Mesothelial cell of epicardium (in vitro differentiated cells): ENCODE data around the gene PRDM4. TPM values are rescaled to one million over a fixed set of nuclear protein-coding genes. Genes with fewer than 3 reads are reported as not detected.
"Not testable (repeated sequence)": the region's sequence is repeated elsewhere in the genome, so short reads cannot be mapped to it uniquely, and the experiment has no call there.

ENCODE experiments used
- DNase-seq, 2 experiments: peaks; one replicate each; pipeline ENCODE4 v3.0.0; 2021; ENCODE audit warnings: low spot score in 2 of 2; ENCODE audit not compliant: unreplicated experiment in 2 of 2
- H3K27ac Mint-ChIP-seq: 2 replicates; pipeline ENCODE4 v1.8.0; 2021; ENCODE audit warnings: mixed read lengths
- H3K27me3 Mint-ChIP-seq: 2 replicates; pipeline ENCODE4 v1.8.0; 2021; ENCODE audit warnings: low read depth, mixed read lengths
- H3K36me3 Mint-ChIP-seq: 2 replicates; pipeline ENCODE4 v1.8.0; 2021; ENCODE audit warnings: mixed read lengths
- H3K4me1 Mint-ChIP-seq: 2 replicates; pipeline ENCODE4 v1.8.0; 2021; ENCODE audit warnings: mixed read lengths
- H3K4me3 Mint-ChIP-seq: 2 replicates; pipeline ENCODE4 v1.8.0; 2021; ENCODE audit warnings: mild to moderate bottlenecking, moderate library complexity, mixed read lengths
- H3K9me3 Mint-ChIP-seq: 2 replicates; pipeline ENCODE4 v1.8.0; 2021; ENCODE audit warnings: mixed read lengths
- CTCF ChIP-seq: fragments of 200-600 bp; sonication (generic); IDR thresholded peaks from one replicate; pipeline ENCODE4 v1.5.0; 2021; ENCODE audit warnings: antibody characterized with exemption; ENCODE audit not compliant: unreplicated experiment
- total RNA-seq: library from RNA; stranded (reverse); gene quantifications from 3 replicates; pipeline ENCODE4 v1.2.1, GENCODE V29; 2021

The PRDM4 gene
- total RNA-seq, 1 donor from 2014 or later: 35.1 TPM

GRCh38 chr12:107732365-107732764 is 28.6 kb downstream of the PRDM4 start:
- Mint-ChIP-seq H3K36me3 (peaks cover 32% of the 10 kb centered on the region), H3K4me3 (no peak overlapping the region), H3K9me3 (no peaks in the 10 kb centered on the region), H3K27ac (no peak overlapping the region), H3K27me3 (no peaks in the 10 kb centered on the region), H3K4me1 (no peaks in the 10 kb centered on the region)
- TF ChIP-seq CTCF: no peak
- no peak for DNase-seq

DNA sequence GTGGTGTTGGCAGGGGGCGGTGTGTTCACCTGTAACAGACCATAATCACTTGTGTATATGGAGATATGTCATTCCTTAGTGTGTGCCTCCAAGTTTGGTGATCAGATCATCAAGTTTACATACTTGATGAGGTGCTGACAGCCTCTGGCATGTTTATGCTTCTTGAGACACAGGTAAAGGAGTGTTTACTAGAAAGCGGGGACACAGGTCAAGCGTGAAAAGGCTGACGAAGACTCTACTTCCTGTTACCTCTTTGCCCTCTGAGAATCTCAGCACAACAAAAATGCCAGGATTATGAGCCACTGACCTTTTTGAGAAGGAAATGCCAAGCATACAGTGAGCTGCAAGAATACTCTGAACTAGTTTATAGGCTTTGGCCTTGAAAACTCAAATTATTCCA is 29.6 kb downstream of the PRDM4 start:
- Mint-ChIP-seq H3K27me3 (no peaks in the 10 kb centered on the region), H3K4me3 (no peak overlapping the region), H3K36me3 (peaks cover 25% of the 10 kb centered on the region), H3K27ac (no peak overlapping the region), H3K4me1 (no peaks in the 10 kb centered on the region), H3K9me3 (peaks cover 4% of the 10 kb centered on the region)
- DNase-seq: no peak
- TF ChIP-seq CTCF: no peak

- no peaks in the 10 kb centered on the region for H3K4me1 Mint-ChIP-seq
- H3K27me3 Mint-ChIP-seq: no peaks in the 10 kb centered on the region
Observed at GRCh38 chr12:107730618-107731341, 30.2 kb downstream of the PRDM4 start.

DNA sequence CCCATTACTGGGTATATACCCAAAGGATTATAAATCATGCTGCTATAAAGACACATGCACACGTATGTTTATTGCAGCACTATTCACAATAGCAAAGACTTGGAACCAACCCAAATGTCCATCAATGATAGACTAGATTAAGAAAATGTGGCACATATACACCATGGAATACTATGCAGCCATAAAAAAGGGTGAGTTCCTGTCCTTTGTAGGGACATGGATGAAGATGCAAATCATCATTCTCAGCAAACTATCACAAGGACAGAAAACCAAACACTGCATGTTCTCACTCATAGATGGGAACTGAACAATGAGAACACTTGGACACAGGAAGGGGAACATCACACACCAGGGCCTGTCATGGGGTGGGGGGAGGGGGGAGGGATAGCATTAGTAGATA is 33.2 kb downstream of the PRDM4 start:
- peaks cover 22% of the 10 kb centered on the region for H3K9me3 Mint-ChIP-seq
- H3K4me3 Mint-ChIP-seq, H3K4me1 Mint-ChIP-seq, H3K27me3 Mint-ChIP-seq, H3K27ac Mint-ChIP-seq, DNase-seq: not testable (repeated sequence)
- peaks cover 10% of the 10 kb centered on the region for H3K36me3 Mint-ChIP-seq

More at GRCh38 chr12:107730618-107731341, 30.2 kb downstream of the PRDM4 start:
- no peak for DNase-seq
- Mint-ChIP-seq H3K36me3 (peaks cover 19% of the 10 kb centered on the region), H3K27ac (no peak overlapping the region), H3K4me3 (no peak overlapping the region), H3K9me3 (peaks cover 5% of the 10 kb centered on the region)
- TF ChIP-seq CTCF: no peak

DNA sequence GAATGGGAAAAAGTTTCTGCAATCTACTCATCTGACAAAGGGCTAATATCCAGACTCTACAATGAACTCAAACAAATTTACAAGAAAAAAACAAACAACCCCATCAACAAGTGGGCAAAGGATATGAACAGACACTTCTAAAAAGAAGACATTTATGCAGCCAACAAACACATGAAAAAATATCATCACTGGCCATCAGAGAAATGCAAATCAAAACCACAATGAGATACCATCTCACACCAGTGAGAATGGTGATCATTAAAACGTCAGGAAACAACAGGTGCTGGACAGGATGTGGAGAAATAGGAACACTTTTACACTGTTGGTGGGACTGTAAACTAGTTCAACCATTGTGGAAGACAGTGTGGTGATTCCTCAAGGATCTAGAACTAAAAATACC is 33.6 kb downstream of the PRDM4 start:
- DNase-seq, H3K4me1 Mint-ChIP-seq, H3K27me3 Mint-ChIP-seq, H3K27ac Mint-ChIP-seq, H3K4me3 Mint-ChIP-seq: not testable (repeated sequence)
- Mint-ChIP-seq H3K36me3 (peaks cover 14% of the 10 kb centered on the region), H3K9me3 (peaks cover 22% of the 10 kb centered on the region)

DNA sequence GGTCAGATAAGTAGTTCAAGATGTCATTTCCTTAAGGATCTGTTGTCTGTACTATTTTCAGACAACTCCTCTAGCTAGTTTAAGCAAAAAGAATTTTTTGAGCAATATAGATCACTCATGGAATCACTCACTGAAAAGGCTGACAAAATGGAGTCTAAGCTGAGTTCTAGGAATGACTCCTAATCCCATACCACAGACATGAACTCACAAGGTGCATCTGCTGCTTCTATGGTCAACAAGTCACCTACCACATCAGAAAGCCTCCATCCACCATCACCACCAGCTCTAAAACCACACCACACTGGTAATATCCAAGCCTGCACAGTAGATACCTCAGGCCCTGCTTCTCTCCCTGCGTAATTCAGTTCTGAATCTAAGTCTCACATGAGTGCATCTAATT is 42.3 kb downstream of the PRDM4 start:
- DNase-seq: no peak
- Mint-ChIP-seq H3K27me3 (no peaks in the 10 kb centered on the region), H3K4me3 (no peak overlapping the region), H3K36me3 (peaks cover 38% of the 10 kb centered on the region), H3K4me1 (no peaks in the 10 kb centered on the region), H3K27ac (no peak overlapping the region), H3K9me3 (peaks cover 11% of the 10 kb centered on the region)
- no peak for TF ChIP-seq CTCF

DNA sequence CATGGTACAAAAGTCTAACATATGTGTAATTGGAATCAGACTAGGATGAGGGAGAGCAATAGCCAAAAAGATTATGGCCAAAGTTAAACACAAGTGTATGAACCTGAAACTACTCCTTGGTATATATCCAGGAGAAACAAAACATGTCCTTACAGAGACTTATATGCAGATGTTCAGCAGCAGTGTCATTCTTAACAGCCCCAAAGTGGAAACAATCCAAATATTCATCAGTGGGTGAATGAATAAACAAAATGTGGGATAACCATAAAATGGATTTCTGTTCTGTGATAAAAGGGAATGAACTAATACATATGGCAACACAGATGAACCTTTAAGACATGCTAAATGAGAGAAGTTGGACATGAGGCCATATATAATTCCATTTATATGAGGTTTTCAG is 45.2 kb downstream of the PRDM4 start:
- Mint-ChIP-seq H3K4me3 (no peak overlapping the region), H3K27ac (no peak overlapping the region), H3K27me3 (no peaks in the 10 kb centered on the region), H3K9me3 (peaks cover 6% of the 10 kb centered on the region), H3K4me1 (no peaks in the 10 kb centered on the region), H3K36me3 (peaks cover 49% of the 10 kb centered on the region)
- no peak for DNase-seq
- TF ChIP-seq CTCF: no peak

- not testable (repeated sequence) for H3K9me3 Mint-ChIP-seq, H3K4me3 Mint-ChIP-seq, H3K27me3 Mint-ChIP-seq, H3K27ac Mint-ChIP-seq, DNase-seq, H3K4me1 Mint-ChIP-seq
- H3K36me3 Mint-ChIP-seq: peaks cover 85% of the 10 kb centered on the region
Observed at GRCh38 chr12:107705522-107705921, 55.4 kb downstream of the PRDM4 start.
